Mammary epithelial cell (primary cell): ENCODE measurements around the gene CARM1.

Experiments used
- EZH2 ChIP-seq: IDR thresholded peaks from 2 replicates; pipeline ENCODE4 v1.6.1; 2012; ENCODE audit warnings: low read length, inconsistent platforms, borderline replicate concordance
- TF ChIP-seq, protein P1 (sequence below), 2 donors: IDR thresholded peaks in 1 of 2; conservative IDR thresholded peaks in 1 of 2; 2 replicates each; pipeline ENCODE4 v1.5.1; 2011 to 2012; ENCODE audit warnings: inconsistent platforms in 2 of 2, low read length in 2 of 2, mild to moderate bottlenecking in 2 of 2, control low read depth in 1 of 2, low read depth in 1 of 2; ENCODE audit not compliant: insufficient read depth in 1 of 2; ENCODE audit errors: extremely low read depth in 1 of 2

DNA sequence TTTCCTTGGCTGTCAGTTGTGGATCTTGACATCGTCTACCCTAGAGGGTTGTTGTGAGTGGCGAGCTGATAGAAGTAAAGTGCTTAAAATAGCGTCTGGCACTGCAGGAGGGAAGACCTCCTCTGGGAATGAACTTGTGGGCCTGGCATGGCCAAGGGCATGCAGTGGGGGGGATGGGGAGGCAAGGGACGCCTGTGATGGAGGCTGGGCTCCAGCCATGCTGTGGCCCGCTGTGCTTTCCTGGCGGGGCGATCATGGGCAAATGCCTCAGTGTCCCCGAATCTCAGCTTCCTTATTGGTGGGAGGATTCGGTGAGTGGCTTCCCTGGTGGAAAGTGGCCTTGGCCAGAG lies 10.7 kb downstream of the CARM1 start:
- TF ChIP-seq, protein P1, sequence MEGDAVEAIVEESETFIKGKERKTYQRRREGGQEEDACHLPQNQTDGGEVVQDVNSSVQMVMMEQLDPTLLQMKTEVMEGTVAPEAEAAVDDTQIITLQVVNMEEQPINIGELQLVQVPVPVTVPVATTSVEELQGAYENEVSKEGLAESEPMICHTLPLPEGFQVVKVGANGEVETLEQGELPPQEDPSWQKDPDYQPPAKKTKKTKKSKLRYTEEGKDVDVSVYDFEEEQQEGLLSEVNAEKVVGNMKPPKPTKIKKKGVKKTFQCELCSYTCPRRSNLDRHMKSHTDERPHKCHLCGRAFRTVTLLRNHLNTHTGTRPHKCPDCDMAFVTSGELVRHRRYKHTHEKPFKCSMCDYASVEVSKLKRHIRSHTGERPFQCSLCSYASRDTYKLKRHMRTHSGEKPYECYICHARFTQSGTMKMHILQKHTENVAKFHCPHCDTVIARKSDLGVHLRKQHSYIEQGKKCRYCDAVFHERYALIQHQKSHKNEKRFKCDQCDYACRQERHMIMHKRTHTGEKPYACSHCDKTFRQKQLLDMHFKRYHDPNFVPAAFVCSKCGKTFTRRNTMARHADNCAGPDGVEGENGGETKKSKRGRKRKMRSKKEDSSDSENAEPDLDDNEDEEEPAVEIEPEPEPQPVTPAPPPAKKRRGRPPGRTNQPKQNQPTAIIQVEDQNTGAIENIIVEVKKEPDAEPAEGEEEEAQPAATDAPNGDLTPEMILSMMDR (conservative IDR thresholded peaks at IDR 0.05 in 1 of 2, IDR thresholded peaks at IDR 0.05 in 1 of 2; ENCODE audit: extremely low read depth in 1 of 2, insufficient read depth in 1 of 2, low read depth in 1 of 2, low read length in 2 of 2), result no peak
- TF ChIP-seq EZH2, result no peak
